ENCODE results near the gene HIPK1.
A peak's percentile ranks its signal among the peaks of the same experiment; 100 is the strongest.

HIPK1 gene

GRCh38 chr1:113928941-113929749, at the start of gene HIPK1:
HIPK1 (plus strand) TSS chr1:113929324.
- no peak for TF ChIP-seq CTCF (conservative IDR thresholded peaks at IDR 0.05; ENCODE audit: low read depth, low read length)
- H3K4me3 ChIP-seq (ENCODE audit: low read length): peak within 1 kb of the TSS; percentile 81
- peak; percentile 49 for DNase-seq (ENCODE audit: low read depth)

- no peak for DNase-seq (ENCODE audit: low read depth)
- H3K4me3 ChIP-seq (ENCODE audit: low read length): no peak overlapping the region
- no peak for TF ChIP-seq CTCF (conservative IDR thresholded peaks at IDR 0.05; ENCODE audit: low read depth, low read length)
Measured at GRCh38 chr1:113879739-113880038, 49.4 kb upstream of the HIPK1 start.

GRCh38 chr1:113881661-113882060, 47.5 kb upstream of the HIPK1 start:
- DNase-seq (ENCODE audit: low read depth): no peak
- no peak for TF ChIP-seq CTCF (conservative IDR thresholded peaks at IDR 0.05; ENCODE audit: low read depth, low read length)
- H3K4me3 ChIP-seq (ENCODE audit: low read length): no peak overlapping the region

- no peak for DNase-seq (ENCODE audit: low read depth)
- TF ChIP-seq CTCF (conservative IDR thresholded peaks at IDR 0.05; ENCODE audit: low read depth, low read length): no peak
- H3K4me3 ChIP-seq (ENCODE audit: low read length): no peak overlapping the region
Measured at GRCh38 chr1:113886417-113887401, 42.4 kb upstream of the HIPK1 start.

GRCh38 chr1:113887402-113888175, 41.5 kb upstream of the HIPK1 start, which contains the start of gene BCL2L15:
BCL2L15 (minus strand) TSS chr1:113887581; CDS start chr1:113887375, 206 bp downstream.
- no peak for TF ChIP-seq CTCF (conservative IDR thresholded peaks at IDR 0.05; ENCODE audit: low read depth, low read length)
- peak; percentile 31 for DNase-seq (ENCODE audit: low read depth)
- no peak within 1 kb of the TSS for H3K4me3 ChIP-seq (ENCODE audit: low read length)

- no peak overlapping the region for H3K4me3 ChIP-seq (ENCODE audit: low read length)
- DNase-seq (ENCODE audit: low read depth): no peak
- no peak for TF ChIP-seq CTCF (conservative IDR thresholded peaks at IDR 0.05; ENCODE audit: low read depth, low read length)
Measured at GRCh38 chr1:113890816-113891215, 38.3 kb upstream of the HIPK1 start.
